ENCODE data around the gene SRP14. TPM values are rescaled to one million over a fixed set of nuclear protein-coding genes. Genes with fewer than 3 reads are reported as not detected.

The SRP14 gene
- total and polyA plus RNA-seq, 9 of the 15 experiments (the other 6 are each of a cell fraction or from before 2014, with no cell fraction given): 161 to 1,097 (median 402) TPM

DNA sequence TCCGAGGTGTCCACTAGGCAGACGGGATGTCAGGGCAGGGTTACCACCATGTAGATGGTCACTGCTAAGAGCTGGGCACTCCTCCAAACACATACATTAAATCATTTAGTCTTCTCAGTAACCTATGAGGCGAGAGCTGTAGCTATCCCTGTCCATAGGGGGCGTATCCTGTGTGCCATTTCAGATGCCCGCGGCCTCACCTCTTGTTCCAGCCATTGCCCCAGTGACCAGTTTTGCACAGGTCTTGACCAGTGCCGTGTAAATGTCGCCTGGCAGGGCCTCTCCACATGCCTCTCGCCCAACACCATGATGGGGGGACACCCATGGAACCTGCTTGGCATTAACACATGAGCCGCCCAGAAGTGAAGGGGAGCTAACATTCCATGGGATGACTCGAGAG is 20.8 kb upstream of the SRP14 start:
- Histone ChIP-seq H3K4me2 (ENCODE audit: insufficient read depth, low read length) (no peak overlapping the region), H3K4me3 (no peak overlapping the region), H3K9me1 (ENCODE audit: control insufficient read depth, insufficient read depth, low read length) (no peaks in the 10 kb centered on the region), H4K20me1 (replicated peaks; ENCODE audit: control insufficient read depth, insufficient read depth, low read length) (no peaks in the 10 kb centered on the region), H2AFZ (ENCODE audit: low read depth, low read length) (no peak overlapping the region), H3K27me3 (ENCODE audit: control insufficient read depth in 2 of 2, insufficient read depth in 2 of 2, low read length in 2 of 2) (no peaks in the 10 kb centered on the region), H3K79me2 (ENCODE audit: control insufficient read depth, insufficient read depth, low read length) (no peaks in the 10 kb centered on the region), H3K27ac (ENCODE audit: extremely low read depth, low read depth, low read length) (no peak overlapping the region), H3K9ac (ENCODE audit: insufficient read depth in 1 of 2, low read depth in 2 of 2, low read length in 2 of 2) (no peak overlapping the region; a peak in 1 of 4 replicates), H3K36me3 (ENCODE audit: control insufficient read depth, insufficient read depth, low read length) (no peaks in the 10 kb centered on the region), H3K9me3 (replicated peaks; ENCODE audit: control insufficient read depth, insufficient read depth, low read depth, low read length) (no peaks in the 10 kb centered on the region), H3K4me1 (replicated peaks in 1 of 2; ENCODE audit: control insufficient read depth in 2 of 2, insufficient read depth in 2 of 2, low read length in 2 of 2) (peaks cover 0 to 3% of the 10 kb centered on the region in 2 experiments; a peak in 1 of 5 replicates)
- intact Hi-C loops (cut with micrococcal nuclease) (no loop called here), in situ Hi-C loops (cut with MboI) (loop anchor here (10.0 kb wide), 1 partner anchor 365 kb away; no protein-coding TSS in a partner anchor)
- ChIA-PET POLR2A (interaction anchor here (0.6 to 1.4 kb wide), 6 partner anchors 8 to 339 kb away, joined by 3 to 6 read pairs (median 3); no protein-coding TSS in a partner anchor), CTCF (ENCODE audit: low intra/inter-chr PET ratio) (no interaction called here)
- BruUV-seq (replicated peaks): no TSS peak
- no peak for FAIRE-seq
- DNase-seq (ENCODE audit: extremely low read depth in 1 of 4, low spot score in 3 of 4): no peak
- TF ChIP-seq, protein P1, sequence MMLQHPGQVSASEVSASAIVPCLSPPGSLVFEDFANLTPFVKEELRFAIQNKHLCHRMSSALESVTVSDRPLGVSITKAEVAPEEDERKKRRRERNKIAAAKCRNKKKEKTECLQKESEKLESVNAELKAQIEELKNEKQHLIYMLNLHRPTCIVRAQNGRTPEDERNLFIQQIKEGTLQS (IDR thresholded peaks at IDR 0.05): no peak
- TF ChIP-seq, protein P1 (CRISPR knock-in tag; conservative IDR thresholded peaks at IDR 0.05): no peak
- TF ChIP-seq ZFP36 (IDR thresholded peaks at IDR 0.05; ENCODE audit: low read depth, low read length, partially characterized antibody): no peak
- no peak for TF ChIP-seq RCOR1 (IDR thresholded peaks at IDR 0.05; ENCODE audit: borderline replicate concordance in 1 of 2, low read depth in 2 of 2, low read length in 2 of 2)
- no peak for TF ChIP-seq CREM (IDR thresholded peaks at IDR 0.05; ENCODE audit: low read depth)
- no peak for TF ChIP-seq SMARCB1 (IDR thresholded peaks at IDR 0.05; ENCODE audit: insufficient read length, low read depth)
- ATAC-seq: no peak
- 45% methylated on average over 11 of the region's 11 CpGs for WGBS (ENCODE audit: insufficient coverage, low coverage, missing lambda C conversion rate)

Data from K562 (cell line).